Smooth muscle cell of the umbilical artery (primary cell): ENCODE results near the gene SEC23B. TPM values are rescaled to one million over a fixed set of nuclear protein-coding genes. Genes with fewer than 3 reads are reported as not detected.

Source experiments
- total RNA-seq: library from RNA; depleted of rRNA; stranded (reverse); fragments of >200 nt; gene quantifications from 2 replicates; pipeline ENCODE4 v1.2.3, GENCODE V29; 2014

SEC23B gene
- 62.7 and 95.8 TPM in 2 replicates for total RNA-seq

DNA sequence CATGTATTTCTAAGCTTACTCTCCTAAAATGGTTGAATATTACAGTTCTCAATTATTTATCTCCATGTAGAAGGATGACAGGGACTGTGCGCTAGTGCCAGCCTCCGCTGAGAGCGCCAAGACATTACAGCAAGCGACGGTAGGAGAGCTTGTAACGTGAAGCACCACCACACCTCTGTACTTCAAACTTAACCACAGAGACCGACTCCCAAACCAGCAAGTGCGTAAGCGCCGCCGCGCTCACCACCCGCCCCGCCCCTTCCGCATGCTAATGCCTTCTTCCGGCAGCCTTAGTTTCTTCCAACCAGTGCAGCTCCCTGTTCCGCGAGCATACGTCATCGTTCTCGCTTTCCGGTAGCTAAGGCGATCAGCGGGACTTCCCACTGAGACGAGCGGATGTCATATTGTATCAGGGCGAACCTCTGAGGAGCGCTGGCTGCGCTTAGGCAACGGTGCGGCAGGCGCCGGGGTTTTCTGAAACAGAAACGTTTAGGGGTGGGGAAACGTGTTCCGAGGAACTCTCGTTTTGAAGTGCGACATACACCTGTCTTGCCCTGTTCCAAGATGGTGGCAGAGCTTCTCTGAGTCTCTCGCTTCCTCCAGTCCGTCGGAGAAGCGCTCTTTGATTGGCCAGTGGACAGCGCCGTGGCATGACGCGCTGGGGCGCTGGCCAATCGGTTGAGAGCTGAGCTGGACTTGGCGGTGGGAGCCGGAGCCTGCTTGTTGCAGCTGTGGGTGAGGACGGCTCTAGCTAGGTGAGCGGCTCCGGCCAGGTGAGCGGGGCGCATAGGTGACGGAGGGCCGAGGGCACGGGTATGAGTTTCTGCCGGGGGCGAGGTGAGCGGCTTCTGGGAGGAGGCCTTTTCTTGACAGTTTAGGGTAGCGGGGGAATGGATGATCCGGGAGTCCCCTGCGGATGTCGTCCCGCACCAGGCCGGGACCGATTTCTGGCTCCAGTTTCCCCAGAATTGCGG is at the start of gene SEC23B:
TSS of gene SEC23B (plus strand) at position 723 of the 974 bp plus-strand sequence. CDS start 2,896 bp downstream, outside the sequence.

DNA sequence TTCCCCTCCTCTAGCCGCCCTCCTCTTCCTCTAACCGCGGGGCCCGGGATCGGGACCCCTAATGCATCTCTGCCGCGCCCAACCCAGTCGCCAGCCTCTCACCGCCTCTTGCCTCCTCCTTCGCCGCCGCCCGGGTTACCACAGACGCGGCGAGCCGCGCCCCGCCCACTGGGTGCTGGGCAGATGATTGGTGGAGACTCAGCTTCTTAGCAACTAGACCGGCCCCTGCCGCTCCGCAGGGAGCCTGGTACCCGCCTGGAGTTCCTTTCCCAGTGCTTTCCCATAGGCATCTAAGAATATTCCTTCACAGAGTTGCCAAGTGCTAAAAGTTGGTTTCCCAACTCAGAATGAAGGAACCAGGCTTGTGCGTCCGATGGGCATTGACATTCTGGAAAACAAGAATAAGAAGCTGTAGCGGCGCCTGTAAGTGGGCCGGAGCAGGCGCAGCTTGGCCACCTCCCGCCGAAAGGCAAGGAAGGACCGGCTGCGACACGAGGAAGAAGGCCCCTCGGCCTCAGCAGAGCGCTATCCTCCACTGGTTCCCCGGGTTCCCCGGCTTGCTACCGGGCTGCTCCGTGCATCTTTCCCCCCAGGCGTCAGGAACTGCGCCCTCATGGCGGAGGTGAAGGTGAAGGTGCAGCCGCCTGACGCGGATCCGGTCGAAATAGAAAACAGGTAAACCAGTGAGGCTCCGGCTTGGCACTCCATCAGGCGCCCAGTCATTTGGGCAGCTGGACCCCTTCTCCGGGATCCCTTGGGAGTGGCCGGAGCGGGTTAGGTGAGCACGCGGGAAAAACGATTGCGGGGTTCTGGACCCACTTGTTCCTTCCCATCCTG is 40.6 kb upstream of the SEC23B start, which contains the start of the genes DZANK1 and POLR3F:
TSS of gene DZANK1 (minus strand) at position 137 of the 837 bp plus-strand sequence. CDS start 1,672 bp downstream, outside the sequence.
TSS of gene POLR3F (plus strand) at position 497 of the 837 bp plus-strand sequence. CDS start at position 614, 117 bp downstream.

DNA sequence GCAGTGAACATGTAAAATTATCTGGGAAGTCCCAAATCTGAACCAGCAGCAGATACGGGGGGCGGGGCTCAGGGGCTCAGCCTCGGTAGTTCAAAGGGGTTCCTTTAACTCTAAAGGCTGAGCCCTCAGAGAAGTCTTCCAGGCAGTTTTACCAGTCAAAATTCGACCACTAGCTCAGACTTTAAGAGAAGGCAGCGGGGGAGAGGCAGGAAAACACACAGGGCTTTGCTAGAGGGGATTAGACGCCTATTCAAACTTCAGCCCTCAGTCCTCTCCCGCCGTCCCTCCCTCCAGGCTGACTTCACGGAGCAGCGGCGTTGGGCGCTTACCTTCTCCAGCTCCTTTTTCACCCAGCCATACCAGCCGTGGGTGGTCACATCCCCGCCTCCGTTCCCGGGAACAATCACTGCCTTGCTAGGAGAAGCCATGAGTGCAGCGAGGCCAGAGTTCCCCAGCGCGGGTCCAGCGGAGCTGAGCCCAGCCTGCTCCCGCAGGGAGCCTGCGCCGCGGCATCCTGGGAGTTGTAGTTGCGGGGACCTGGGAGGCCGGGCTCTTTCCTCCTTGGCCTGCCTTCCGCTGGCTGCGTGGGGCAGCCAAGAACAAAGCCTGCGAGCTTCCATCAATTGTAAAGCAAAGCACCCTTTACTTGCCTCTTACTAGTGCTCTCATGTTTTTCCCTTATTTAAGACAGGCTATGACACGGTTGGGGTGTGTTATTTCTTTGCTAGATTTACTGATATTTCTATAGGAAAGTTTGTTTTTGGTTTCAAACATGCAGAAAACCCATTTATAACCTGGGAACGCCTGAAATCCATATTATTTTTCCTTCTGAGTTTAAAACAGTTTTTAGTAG is 10.8 kb upstream of the SEC23B start, which contains the start of gene RBBP9:
TSS of gene RBBP9 (minus strand) at position 486 of the 853 bp plus-strand sequence. CDS start at position 428, 58 bp downstream.

DNA sequence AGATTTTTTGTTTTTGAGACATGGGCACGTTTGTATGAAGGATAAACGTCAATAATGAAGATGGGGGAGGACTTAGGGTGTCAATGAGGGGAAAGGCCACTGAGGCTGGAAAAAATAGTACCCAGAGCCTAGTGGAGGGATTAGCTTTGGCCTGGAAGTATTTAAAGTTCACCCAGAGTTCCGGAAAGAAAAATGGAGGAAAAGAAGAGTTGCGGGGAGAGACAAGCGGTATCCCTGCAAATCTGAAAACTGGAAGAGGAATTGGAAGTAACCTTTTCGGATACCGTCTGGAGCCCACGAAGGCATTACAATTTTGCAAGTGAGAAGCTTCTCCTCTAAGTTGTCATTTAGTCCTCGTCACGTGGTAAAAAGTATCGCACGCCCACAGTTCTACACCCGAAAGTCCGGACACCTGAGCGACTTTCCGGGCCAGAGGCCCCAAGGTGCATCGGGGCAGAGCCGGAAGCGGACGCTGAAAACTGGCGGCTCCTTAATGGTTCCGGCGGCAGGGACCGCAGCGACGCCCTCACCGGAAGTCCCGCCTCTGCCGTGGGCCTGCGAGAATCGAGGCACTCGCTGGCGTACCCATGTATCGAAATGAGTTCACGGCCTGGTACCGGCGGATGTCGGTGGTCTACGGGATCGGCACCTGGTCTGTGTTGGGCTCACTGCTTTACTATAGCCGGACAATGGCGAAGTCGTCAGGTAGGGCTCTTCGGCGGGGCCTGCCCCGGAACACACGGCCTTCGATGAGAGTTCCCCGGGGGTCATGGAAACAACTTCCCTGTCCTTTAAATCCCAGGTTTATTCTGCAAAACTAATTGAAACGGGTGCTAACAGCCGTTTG is 59.4 kb downstream of the SEC23B start, which contains the start of gene SMIM26:
TSS of gene SMIM26 (plus strand) at position 541 of the 847 bp plus-strand sequence. CDS start at position 588, 47 bp downstream.

DNA sequence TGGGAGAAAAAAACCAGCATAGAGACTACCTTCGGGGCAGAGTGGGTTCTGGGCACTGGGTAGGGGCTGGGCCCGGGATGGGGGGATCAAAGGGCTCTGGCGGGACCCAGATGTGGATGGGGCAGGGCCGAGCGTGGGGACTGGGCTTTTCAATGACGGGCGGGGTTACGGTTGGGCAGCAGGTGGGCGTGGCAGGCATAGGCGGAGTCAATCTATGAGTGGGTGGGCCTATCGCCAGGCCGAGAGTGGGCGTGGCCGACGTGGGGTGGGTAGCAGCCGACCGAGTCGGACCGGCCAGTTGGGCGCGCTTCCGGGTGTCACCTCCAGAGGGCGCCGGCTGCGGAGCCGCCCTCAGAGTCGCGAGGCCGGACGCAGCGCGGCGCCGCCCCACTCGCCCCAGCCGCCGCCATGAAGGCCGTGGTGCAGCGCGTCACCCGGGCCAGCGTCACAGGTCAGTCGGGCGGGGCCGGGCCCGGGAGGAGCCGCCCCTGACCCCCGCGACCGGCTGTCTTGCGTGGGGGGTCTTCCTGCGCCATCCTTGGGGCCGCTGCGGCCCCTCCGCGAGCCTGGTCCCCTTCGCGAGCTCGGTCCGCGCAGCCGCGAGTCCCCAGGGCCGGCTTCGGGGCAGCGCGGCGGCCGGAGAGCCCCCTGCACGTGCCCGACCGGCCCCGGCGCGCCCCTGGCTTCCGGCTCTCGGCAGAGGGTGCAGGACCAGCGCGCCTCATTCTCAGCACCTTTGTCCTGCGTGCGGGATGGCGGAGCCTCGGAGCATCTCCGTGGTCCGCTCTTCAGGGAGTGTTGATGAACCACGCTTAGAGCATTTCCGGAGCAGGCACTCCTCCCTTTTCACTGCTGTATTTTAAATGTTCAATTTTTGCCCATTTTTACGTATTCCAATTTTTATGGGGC is 80.2 kb downstream of the SEC23B start, which contains the start of gene DTD1:
TSS of gene DTD1 (plus strand) at position 390 of the 909 bp plus-strand sequence. CDS start at position 409, 19 bp downstream.

Other genes starting within 250 kb of the SEC23B start
- 19.5 and 28.5 TPM in 2 replicates for gene ZNF133, start 219.4 kb upstream of the SEC23B start, total RNA-seq
- 1.2 and 1.5 TPM in 2 replicates for gene DZANK1, start 40.9 kb upstream of the SEC23B start, total RNA-seq
- gene POLR3F, start 40.5 kb upstream of the SEC23B start, total RNA-seq, result 12.5 and 13.3 TPM in 2 replicates
- 17.2 and 17.4 TPM in 2 replicates for gene RBBP9, start 10.7 kb upstream of the SEC23B start, total RNA-seq
- gene SMIM26, start 59.5 kb downstream of the SEC23B start, total RNA-seq, result 41.4 and 98.9 TPM in 2 replicates
- 56.7 and 78.3 TPM in 2 replicates for gene DTD1, start 80.1 kb downstream of the SEC23B start, total RNA-seq